NB4 (cell line): ENCODE data around the gene GPR137C.

Source experiments
- MYC ChIP-seq: IDR thresholded peaks from 2 replicates; pipeline ENCODE4 v1.6.1; 2011; ENCODE audit warnings: low read depth, low read length
- POLR2A ChIP-seq: IDR thresholded peaks from 2 replicates; pipeline ENCODE4 v1.6.1; 2011; ENCODE audit warnings: mild to moderate bottlenecking; ENCODE audit not compliant: insufficient read length; ENCODE audit errors: extremely low read depth
- TF ChIP-seq, protein P1 (sequence below): IDR thresholded peaks from one replicate; pipeline ENCODE4 v1.5.1; 2012; ENCODE audit warnings: low read depth, low read length
- TF ChIP-seq, protein P2 (sequence below): IDR thresholded peaks from 2 replicates; pipeline ENCODE4 v1.6.1; 2011; ENCODE audit warnings: low read depth, low read length

DNA sequence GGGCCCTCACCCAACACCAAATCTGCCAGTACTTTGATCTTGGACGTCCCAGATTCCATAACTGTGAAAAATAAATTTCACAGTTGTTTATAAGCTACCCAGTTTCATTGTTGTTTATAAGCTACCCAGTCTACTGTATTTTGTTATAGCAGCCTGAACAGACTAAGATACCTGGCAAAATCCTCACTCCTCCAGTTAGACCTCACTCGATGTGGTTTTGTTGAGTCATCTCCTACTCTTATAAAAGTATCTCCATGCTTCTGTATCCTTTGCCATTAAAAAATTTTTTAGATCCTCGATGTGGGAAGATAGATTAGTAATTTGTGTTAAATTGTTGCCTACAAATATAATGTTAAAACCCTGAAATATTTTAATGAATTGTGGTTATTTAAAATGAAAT lies 16.4 kb upstream of the GPR137C start:
- TF ChIP-seq POLR2A (no peak), MYC (no peak)
- TF ChIP-seq, protein P1, sequence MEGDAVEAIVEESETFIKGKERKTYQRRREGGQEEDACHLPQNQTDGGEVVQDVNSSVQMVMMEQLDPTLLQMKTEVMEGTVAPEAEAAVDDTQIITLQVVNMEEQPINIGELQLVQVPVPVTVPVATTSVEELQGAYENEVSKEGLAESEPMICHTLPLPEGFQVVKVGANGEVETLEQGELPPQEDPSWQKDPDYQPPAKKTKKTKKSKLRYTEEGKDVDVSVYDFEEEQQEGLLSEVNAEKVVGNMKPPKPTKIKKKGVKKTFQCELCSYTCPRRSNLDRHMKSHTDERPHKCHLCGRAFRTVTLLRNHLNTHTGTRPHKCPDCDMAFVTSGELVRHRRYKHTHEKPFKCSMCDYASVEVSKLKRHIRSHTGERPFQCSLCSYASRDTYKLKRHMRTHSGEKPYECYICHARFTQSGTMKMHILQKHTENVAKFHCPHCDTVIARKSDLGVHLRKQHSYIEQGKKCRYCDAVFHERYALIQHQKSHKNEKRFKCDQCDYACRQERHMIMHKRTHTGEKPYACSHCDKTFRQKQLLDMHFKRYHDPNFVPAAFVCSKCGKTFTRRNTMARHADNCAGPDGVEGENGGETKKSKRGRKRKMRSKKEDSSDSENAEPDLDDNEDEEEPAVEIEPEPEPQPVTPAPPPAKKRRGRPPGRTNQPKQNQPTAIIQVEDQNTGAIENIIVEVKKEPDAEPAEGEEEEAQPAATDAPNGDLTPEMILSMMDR: no peak
- TF ChIP-seq, protein P2, sequence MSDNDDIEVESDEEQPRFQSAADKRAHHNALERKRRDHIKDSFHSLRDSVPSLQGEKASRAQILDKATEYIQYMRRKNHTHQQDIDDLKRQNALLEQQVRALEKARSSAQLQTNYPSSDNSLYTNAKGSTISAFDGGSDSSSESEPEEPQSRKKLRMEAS: no peak
